ENCODE results near the gene SERPINA4. TPM values are rescaled to one million over a fixed set of nuclear protein-coding genes. Genes with fewer than 3 reads are reported as not detected.

Gene SERPINA4
- total RNA-seq, 1 experiment from 2014 or later, result not detected

DNA sequence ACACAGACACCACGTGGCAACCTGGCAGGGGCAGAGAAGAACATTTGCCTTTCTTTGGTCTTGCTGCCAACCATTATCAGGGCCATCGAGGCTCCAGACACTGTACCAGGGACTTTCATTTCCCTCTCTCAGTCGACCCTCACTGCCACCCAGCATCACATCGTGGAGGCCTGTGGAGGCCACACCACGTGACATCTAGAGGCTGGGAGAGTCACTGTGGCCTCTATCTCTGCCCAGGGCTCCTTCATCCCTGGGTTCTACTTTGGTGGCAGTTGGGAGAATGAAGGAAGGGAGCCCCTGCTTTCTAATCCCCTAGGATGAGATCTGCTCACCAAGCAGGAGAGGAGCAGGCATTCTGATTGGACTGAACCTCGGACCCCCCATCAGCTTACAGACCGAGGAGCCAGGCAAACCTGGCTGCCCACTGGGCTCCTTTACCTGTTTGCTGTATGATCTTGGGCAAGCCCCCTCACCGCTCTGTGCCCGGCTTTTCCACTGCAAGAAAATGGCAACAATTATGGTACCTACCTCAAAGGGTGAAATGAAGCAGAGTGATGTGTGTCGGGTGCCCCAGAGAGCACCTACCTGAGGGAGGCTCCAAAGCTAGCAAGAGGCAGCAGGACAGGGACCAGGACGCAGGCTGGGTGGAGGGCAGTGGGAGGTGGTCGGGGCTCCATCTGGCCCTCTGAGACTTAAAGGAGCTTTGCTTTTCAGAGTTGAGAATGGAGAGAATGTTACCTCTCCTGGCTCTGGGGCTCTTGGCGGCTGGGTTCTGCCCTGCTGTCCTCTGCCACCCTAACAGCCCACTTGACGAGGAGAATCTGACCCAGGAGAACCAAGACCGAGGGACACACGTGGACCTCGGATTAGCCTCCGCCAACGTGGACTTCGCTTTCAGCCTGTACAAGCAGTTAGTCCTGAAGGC, 52.7 kb downstream of the SERPINA4 start:
- H3K4me3 Mint-ChIP-seq, result no peak overlapping the region
- TF ChIP-seq, protein P1, sequence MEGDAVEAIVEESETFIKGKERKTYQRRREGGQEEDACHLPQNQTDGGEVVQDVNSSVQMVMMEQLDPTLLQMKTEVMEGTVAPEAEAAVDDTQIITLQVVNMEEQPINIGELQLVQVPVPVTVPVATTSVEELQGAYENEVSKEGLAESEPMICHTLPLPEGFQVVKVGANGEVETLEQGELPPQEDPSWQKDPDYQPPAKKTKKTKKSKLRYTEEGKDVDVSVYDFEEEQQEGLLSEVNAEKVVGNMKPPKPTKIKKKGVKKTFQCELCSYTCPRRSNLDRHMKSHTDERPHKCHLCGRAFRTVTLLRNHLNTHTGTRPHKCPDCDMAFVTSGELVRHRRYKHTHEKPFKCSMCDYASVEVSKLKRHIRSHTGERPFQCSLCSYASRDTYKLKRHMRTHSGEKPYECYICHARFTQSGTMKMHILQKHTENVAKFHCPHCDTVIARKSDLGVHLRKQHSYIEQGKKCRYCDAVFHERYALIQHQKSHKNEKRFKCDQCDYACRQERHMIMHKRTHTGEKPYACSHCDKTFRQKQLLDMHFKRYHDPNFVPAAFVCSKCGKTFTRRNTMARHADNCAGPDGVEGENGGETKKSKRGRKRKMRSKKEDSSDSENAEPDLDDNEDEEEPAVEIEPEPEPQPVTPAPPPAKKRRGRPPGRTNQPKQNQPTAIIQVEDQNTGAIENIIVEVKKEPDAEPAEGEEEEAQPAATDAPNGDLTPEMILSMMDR (conservative IDR thresholded peaks at IDR 0.05), result no peak
- Histone ChIP-seq H3K27me3 (ENCODE audit: insufficient read depth, low read length) (no peaks in the 10 kb centered on the region), H3K4me2 (ENCODE audit: insufficient read depth, insufficient read length, low read length) (no peak overlapping the region), H3K4ac (ENCODE audit: low read depth, low read length) (no peak overlapping the region), H3K79me1 (ENCODE audit: insufficient read depth, low read depth, low read length, poor library complexity, severe bottlenecking) (no peaks in the 10 kb centered on the region), H3K14ac (ENCODE audit: insufficient read depth, low read length) (peak overlapping the region; percentile 42; the same call in 1 of the 2 replicates), H3K27ac (ENCODE audit: insufficient read length, low read depth, low read length) (no peak overlapping the region), H3K23ac (ENCODE audit: insufficient read length, low read depth, low read length) (no peak overlapping the region), H4K91ac (ENCODE audit: insufficient read length, low read depth, low read length) (no peak overlapping the region), H2BK12ac (ENCODE audit: insufficient read length, low read depth, low read length) (no peak overlapping the region), H2AK5ac (ENCODE audit: insufficient read length, low read length) (no peak overlapping the region), H2BK20ac (ENCODE audit: low read depth, low read length, poor library complexity, severe bottlenecking) (no peak overlapping the region), H3K79me2 (ENCODE audit: insufficient read depth, low read length) (no peaks in the 10 kb centered on the region), H4K8ac (replicated peaks; ENCODE audit: insufficient read length, low read depth, low read length) (no peak overlapping the region), H3K4me1 (ENCODE audit: insufficient read depth, low read length) (no peaks in the 10 kb centered on the region), H4K5ac (ENCODE audit: insufficient read length, low read depth, low read length) (no peak overlapping the region), H2BK15ac (ENCODE audit: low read depth, low read length) (no peak overlapping the region), H2BK120ac (ENCODE audit: low read depth, low read length, poor library complexity, severe bottlenecking) (no peak overlapping the region), H2BK5ac (ENCODE audit: insufficient read length, low read length) (no peak overlapping the region), H4K20me1 (ENCODE audit: control insufficient read depth, insufficient read depth, insufficient read length) (no peaks in the 10 kb centered on the region), H3K9me3 (ENCODE audit: control insufficient read depth, low read depth, low read length) (peaks cover 9% of the 10 kb centered on the region), H3K9ac (ENCODE audit: extremely low read depth, insufficient read length, low read length) (no peak overlapping the region), H3T11ph (ENCODE audit: low read length) (no peak overlapping the region), H3K56ac (ENCODE audit: insufficient read length, low read depth, low read length) (no peak overlapping the region), H2AFZ (ENCODE audit: low read length) (no peak overlapping the region), H3K18ac (ENCODE audit: insufficient read length, low read depth, low read length) (peak overlapping the region; percentile 40), H3K23me2 (ENCODE audit: insufficient read length, low read depth, low read length, poor library complexity, severe bottlenecking) (no peaks in the 10 kb centered on the region)
- H3K36me3 Mint-ChIP-seq (ENCODE audit: insufficient read depth in 1 of 3, low read depth in 3 of 3), result peaks cover 2 to 20% (median 14%) of the 10 kb centered on the region in 3 experiments; a peak in 6 of 7 replicates
- no CpG with 5 or more reads among the region's 20 CpGs for WGBS (ENCODE audit: extremely low coverage, insufficient read length, low lambda C conversion rate)
- peaks cover 8 to 14% of the 10 kb centered on the region in 2 experiments for H3K4me1 Mint-ChIP-seq
- peak overlapping the region in 1 of 3 experiments; percentile 57; a peak in 1 of 7 replicates for H3K27ac Mint-ChIP-seq
- peaks cover 10% of the 10 kb centered on the region for H3K27me3 Mint-ChIP-seq (ENCODE audit: low read depth)
- DNase-seq, result no peak
- peaks cover 25 to 27% of the 10 kb centered on the region in 2 experiments for H3K9me3 Mint-ChIP-seq

All from H9 (cell line).